GM10266 (cell line): ENCODE results near the gene THRB.

ENCODE experiments used
- DNase-seq: peaks from one replicate; pipeline ENCODE4 v3.0.0; 2012; ENCODE audit errors: extremely low spot score
- TF ChIP-seq, protein P1 (sequence below): IDR thresholded peaks from 2 replicates; pipeline ENCODE4 v1.5.1; 2012; ENCODE audit warnings: mild to moderate bottlenecking, low read depth; ENCODE audit not compliant: control insufficient read depth, insufficient read depth; ENCODE audit errors: missing control alignments

THRB gene

GRCh38 chr3:24390169-24391130, 104.2 kb downstream of the THRB start:
- no peak for DNase-seq
- TF ChIP-seq, protein P1, sequence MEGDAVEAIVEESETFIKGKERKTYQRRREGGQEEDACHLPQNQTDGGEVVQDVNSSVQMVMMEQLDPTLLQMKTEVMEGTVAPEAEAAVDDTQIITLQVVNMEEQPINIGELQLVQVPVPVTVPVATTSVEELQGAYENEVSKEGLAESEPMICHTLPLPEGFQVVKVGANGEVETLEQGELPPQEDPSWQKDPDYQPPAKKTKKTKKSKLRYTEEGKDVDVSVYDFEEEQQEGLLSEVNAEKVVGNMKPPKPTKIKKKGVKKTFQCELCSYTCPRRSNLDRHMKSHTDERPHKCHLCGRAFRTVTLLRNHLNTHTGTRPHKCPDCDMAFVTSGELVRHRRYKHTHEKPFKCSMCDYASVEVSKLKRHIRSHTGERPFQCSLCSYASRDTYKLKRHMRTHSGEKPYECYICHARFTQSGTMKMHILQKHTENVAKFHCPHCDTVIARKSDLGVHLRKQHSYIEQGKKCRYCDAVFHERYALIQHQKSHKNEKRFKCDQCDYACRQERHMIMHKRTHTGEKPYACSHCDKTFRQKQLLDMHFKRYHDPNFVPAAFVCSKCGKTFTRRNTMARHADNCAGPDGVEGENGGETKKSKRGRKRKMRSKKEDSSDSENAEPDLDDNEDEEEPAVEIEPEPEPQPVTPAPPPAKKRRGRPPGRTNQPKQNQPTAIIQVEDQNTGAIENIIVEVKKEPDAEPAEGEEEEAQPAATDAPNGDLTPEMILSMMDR: no peak

- TF ChIP-seq, protein P1: no peak
- no peak for DNase-seq
Observed at GRCh38 chr3:24389108-24390090, 105.3 kb downstream of the THRB start.

DNA sequence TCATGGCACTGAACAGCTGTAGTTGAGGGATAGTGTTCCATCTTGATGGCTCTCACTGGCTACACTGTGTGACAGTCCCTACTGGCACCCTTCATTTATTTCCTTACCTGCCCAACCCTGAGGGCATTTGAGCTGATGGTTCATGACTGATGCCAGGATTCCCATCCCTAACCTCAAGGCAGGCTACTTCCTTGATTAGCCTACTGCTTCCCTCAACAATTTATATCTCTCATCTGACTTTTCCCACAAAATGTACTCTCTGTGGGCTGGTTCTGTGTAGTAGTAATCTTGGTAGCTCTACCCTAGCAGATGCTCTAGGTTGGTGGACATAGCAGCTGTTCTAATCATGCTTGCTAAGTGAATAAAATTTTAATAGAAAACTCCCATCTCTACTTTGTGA, 106.0 kb downstream of the THRB start:
- TF ChIP-seq, protein P1: no peak

DNA sequence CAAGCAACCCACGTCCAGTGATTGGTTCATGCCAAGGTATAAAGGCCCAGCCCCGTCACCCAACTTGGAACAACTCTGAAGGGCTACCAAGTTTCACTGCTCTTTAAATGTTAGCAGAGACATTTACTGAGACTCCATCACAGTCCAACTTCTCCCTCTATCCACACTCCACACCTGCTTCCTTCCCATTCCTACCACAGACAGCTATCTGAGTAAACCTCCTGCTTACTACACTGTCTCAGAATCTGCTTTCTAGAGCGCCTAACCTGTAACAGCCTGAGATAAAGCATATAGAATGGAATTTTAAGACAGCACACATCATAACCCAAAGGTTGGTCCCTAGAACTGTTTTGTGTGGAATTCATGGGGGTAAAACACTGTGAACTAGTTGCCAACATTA, 106.5 kb downstream of the THRB start:
- DNase-seq: no peak
- TF ChIP-seq, protein P1: no peak

More for the DNA sequence above, 106.0 kb downstream of the THRB start:
- DNase-seq: no peak

GRCh38 chr3:24387493-24387892, 107.2 kb downstream of the THRB start:
- TF ChIP-seq, protein P1: no peak
- DNase-seq: no peak

DNA sequence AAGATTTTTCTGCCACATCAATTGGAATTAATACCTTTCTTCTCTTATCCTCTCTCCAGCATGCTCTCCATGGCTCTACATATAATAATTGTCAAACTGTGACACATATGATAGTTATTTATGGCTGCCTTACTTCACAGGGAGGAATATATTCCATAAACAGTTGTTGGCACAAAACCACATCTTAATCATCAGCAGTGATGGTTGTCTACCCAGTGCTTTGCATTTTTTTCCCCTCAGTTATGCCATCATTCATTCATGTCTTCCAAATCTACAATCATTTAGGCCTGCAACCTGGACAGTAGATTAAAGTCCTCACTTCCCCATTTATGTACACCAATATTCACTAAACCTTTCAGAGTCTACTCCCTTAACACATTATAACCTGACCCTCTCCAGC, 107.7 kb downstream of the THRB start:
- TF ChIP-seq, protein P1: no peak
- no peak for DNase-seq
